ENCODE results near the gene ABCA1. TPM values are rescaled to one million over a fixed set of nuclear protein-coding genes. Genes with fewer than 3 reads are reported as not detected.
A peak's percentile ranks its signal among the peaks of the same experiment; 100 is the strongest.
"Not testable (repeated sequence)": the region's sequence is repeated elsewhere in the genome, so short reads cannot be mapped to it uniquely, and the experiment has no call there.

ABCA1 gene
- total RNA-seq, 1 experiment from 2014 or later: 8.9 TPM

GRCh38 chr9:104934691-104935500 lies 6.9 kb upstream of the ABCA1 start:
- no peaks in the 10 kb centered on the region for H3K27me3 ChIP-seq (replicated peaks)
- peaks cover 6% of the 10 kb centered on the region; the same call in 1 of the 2 replicates for H3K4me1 ChIP-seq (replicated peaks)
- no peaks in the 10 kb centered on the region for H3K9me3 ChIP-seq (replicated peaks)
- no peak overlapping the region for H3K27ac ChIP-seq
- no peak overlapping the region for H3K4me3 ChIP-seq
- DNase-seq (ENCODE audit: low read depth in 1 of 2, low spot score in 2 of 2): no peak
- H3K36me3 ChIP-seq: no peaks in the 10 kb centered on the region

GRCh38 chr9:104933091-104933490 lies 5.1 kb upstream of the ABCA1 start:
- not testable (repeated sequence) for H3K36me3 ChIP-seq; DNase-seq (ENCODE audit: low read depth in 1 of 2, low spot score in 2 of 2); H3K9me3 ChIP-seq (replicated peaks); H3K27me3 ChIP-seq (replicated peaks); H3K4me3 ChIP-seq; H3K27ac ChIP-seq
- peaks cover 12% of the 10 kb centered on the region for H3K4me1 ChIP-seq (replicated peaks)

- H3K27ac ChIP-seq: no peak overlapping the region
- H3K9me3 ChIP-seq (replicated peaks): no peaks in the 10 kb centered on the region
- H3K4me3 ChIP-seq: no peak overlapping the region
- DNase-seq (ENCODE audit: low read depth in 1 of 2, low spot score in 2 of 2): peak in 1 of 2 experiments; percentile 27
- H3K36me3 ChIP-seq: no peaks in the 10 kb centered on the region
- no peaks in the 10 kb centered on the region for H3K27me3 ChIP-seq (replicated peaks)
- H3K4me1 ChIP-seq (replicated peaks): peaks cover 17% of the 10 kb centered on the region
These were observed 3.3 kb upstream of the ABCA1 start for GRCh38 chr9:104931256-104931655.

GRCh38 chr9:104927216-104927911 lies 591 bp downstream of the ABCA1 start:
- Histone ChIP-seq H3K27ac (peak overlapping the region; percentile 62; the same call in 1 of the 2 replicates), H3K4me3 (peak overlapping the region; percentile 49), H3K9me3 (replicated peaks) (no peaks in the 10 kb centered on the region), H3K4me1 (replicated peaks) (peaks cover 29% of the 10 kb centered on the region), H3K36me3 (no peaks in the 10 kb centered on the region), H3K27me3 (replicated peaks) (no peaks in the 10 kb centered on the region)
- DNase-seq (ENCODE audit: low read depth in 1 of 2, low spot score in 2 of 2): peak; percentile 46 to 63

- no peaks in the 10 kb centered on the region for H3K36me3 ChIP-seq
- DNase-seq (ENCODE audit: low read depth in 1 of 2, low spot score in 2 of 2): no peak
- no peak overlapping the region for H3K4me3 ChIP-seq
- H3K4me1 ChIP-seq (replicated peaks): peaks cover 42% of the 10 kb centered on the region
- no peaks in the 10 kb centered on the region for H3K9me3 ChIP-seq (replicated peaks)
- no peaks in the 10 kb centered on the region for H3K27me3 ChIP-seq (replicated peaks)
- H3K27ac ChIP-seq: no peak overlapping the region
These were observed 4.2 kb downstream of the ABCA1 start for GRCh38 chr9:104923740-104924139.

- no peak for DNase-seq (ENCODE audit: low read depth in 1 of 2, low spot score in 2 of 2)
- peaks cover 38% of the 10 kb centered on the region for H3K4me1 ChIP-seq (replicated peaks)
- no peaks in the 10 kb centered on the region for H3K36me3 ChIP-seq
- no peaks in the 10 kb centered on the region for H3K27me3 ChIP-seq (replicated peaks)
- no peak overlapping the region for H3K27ac ChIP-seq
- no peaks in the 10 kb centered on the region for H3K9me3 ChIP-seq (replicated peaks)
- H3K4me3 ChIP-seq: no peak overlapping the region
These were observed 4.7 kb downstream of the ABCA1 start for GRCh38 chr9:104923289-104923688.

GRCh38 chr9:104922748-104923147 lies 5.2 kb downstream of the ABCA1 start:
- not testable (repeated sequence) for H3K36me3 ChIP-seq; DNase-seq (ENCODE audit: low read depth in 1 of 2, low spot score in 2 of 2); H3K27me3 ChIP-seq (replicated peaks); H3K27ac ChIP-seq; H3K4me3 ChIP-seq; H3K9me3 ChIP-seq (replicated peaks)
- H3K4me1 ChIP-seq (replicated peaks): peaks cover 38% of the 10 kb centered on the region

- H3K4me3 ChIP-seq: no peak overlapping the region
- no peaks in the 10 kb centered on the region for H3K36me3 ChIP-seq
- peak in 1 of 2 experiments; percentile 32 for DNase-seq (ENCODE audit: low read depth in 1 of 2, low spot score in 2 of 2)
- no peaks in the 10 kb centered on the region for H3K27me3 ChIP-seq (replicated peaks)
- peaks cover 33% of the 10 kb centered on the region for H3K4me1 ChIP-seq (replicated peaks)
- no peaks in the 10 kb centered on the region for H3K9me3 ChIP-seq (replicated peaks)
- H3K27ac ChIP-seq: peak overlapping the region; percentile 39
These were observed 6.8 kb downstream of the ABCA1 start for GRCh38 chr9:104921067-104921741.

GRCh38 chr9:104915753-104916152 lies 12.2 kb downstream of the ABCA1 start:
- no peak for DNase-seq (ENCODE audit: low read depth in 1 of 2, low spot score in 2 of 2)
- Histone ChIP-seq H3K9me3 (replicated peaks) (no peaks in the 10 kb centered on the region), H3K27me3 (replicated peaks) (no peaks in the 10 kb centered on the region), H3K4me1 (replicated peaks) (peaks cover 16% of the 10 kb centered on the region), H3K4me3 (no peak overlapping the region), H3K36me3 (no peaks in the 10 kb centered on the region), H3K27ac (no peak overlapping the region)

GRCh38 chr9:104915049-104915448 lies 12.9 kb downstream of the ABCA1 start:
- Histone ChIP-seq H3K4me3 (no peak overlapping the region), H3K27ac (no peak overlapping the region), H3K4me1 (replicated peaks) (peaks cover 20% of the 10 kb centered on the region), H3K36me3 (no peaks in the 10 kb centered on the region), H3K27me3 (replicated peaks) (no peaks in the 10 kb centered on the region), H3K9me3 (replicated peaks) (no peaks in the 10 kb centered on the region)
- no peak for DNase-seq (ENCODE audit: low read depth in 1 of 2, low spot score in 2 of 2)

- Histone ChIP-seq H3K4me3 (no peak overlapping the region), H3K9me3 (replicated peaks) (no peaks in the 10 kb centered on the region), H3K27ac (no peak overlapping the region), H3K27me3 (replicated peaks) (no peaks in the 10 kb centered on the region), H3K36me3 (no peaks in the 10 kb centered on the region), H3K4me1 (replicated peaks) (peaks cover 20% of the 10 kb centered on the region)
- no peak for DNase-seq (ENCODE audit: low read depth in 1 of 2, low spot score in 2 of 2)
These were observed 13.5 kb downstream of the ABCA1 start for GRCh38 chr9:104914466-104914865.

- Histone ChIP-seq H3K4me1 (replicated peaks) (peaks cover 22% of the 10 kb centered on the region), H3K27me3 (replicated peaks) (no peaks in the 10 kb centered on the region), H3K27ac (no peak overlapping the region), H3K9me3 (replicated peaks) (no peaks in the 10 kb centered on the region), H3K36me3 (no peaks in the 10 kb centered on the region), H3K4me3 (no peak overlapping the region)
- no peak for DNase-seq (ENCODE audit: low read depth in 1 of 2, low spot score in 2 of 2)
These were observed 15.3 kb downstream of the ABCA1 start for GRCh38 chr9:104912606-104913005.

GRCh38 chr9:104911032-104911607 lies 16.8 kb downstream of the ABCA1 start:
- Histone ChIP-seq H3K36me3 (no peaks in the 10 kb centered on the region), H3K27me3 (replicated peaks) (no peaks in the 10 kb centered on the region), H3K4me3 (no peak overlapping the region), H3K9me3 (replicated peaks) (no peaks in the 10 kb centered on the region), H3K4me1 (replicated peaks) (peaks cover 36% of the 10 kb centered on the region), H3K27ac (no peak overlapping the region)
- peak in 1 of 2 experiments; percentile 22 for DNase-seq (ENCODE audit: low read depth in 1 of 2, low spot score in 2 of 2)
